Ishikawa (cell line): ENCODE data around the gene PRKCE.

Experiments
- CEBPB ChIP-seq: IDR thresholded peaks from 2 replicates; pipeline ENCODE4 v1.6.1; 2012
- CREB1 ChIP-seq: IDR thresholded peaks from 2 replicates; pipeline ENCODE4 v1.6.1; 2012; ENCODE audit warnings: low read depth
- EGR1 ChIP-seq: IDR thresholded peaks from 2 replicates; pipeline ENCODE4 v1.6.1; 2012
- EP300 ChIP-seq: IDR thresholded peaks from 2 replicates; pipeline ENCODE4 v1.6.1; 2012; ENCODE audit warnings: borderline replicate concordance
- FOXM1 ChIP-seq: IDR thresholded peaks from 2 replicates; pipeline ENCODE4 v1.6.1; 2012; ENCODE audit warnings: low read depth, borderline replicate concordance
- NFIC ChIP-seq: IDR thresholded peaks from 2 replicates; pipeline ENCODE4 v1.6.1; 2012
- RAD21 ChIP-seq: IDR thresholded peaks from 2 replicates; pipeline ENCODE4 v1.6.1; 2012; ENCODE audit warnings: low read depth
- TAF1 ChIP-seq: IDR thresholded peaks from 2 replicates; pipeline ENCODE4 v1.6.1; 2012; ENCODE audit warnings: low read depth, mild to moderate bottlenecking
- TCF12 ChIP-seq: IDR thresholded peaks from 2 replicates; pipeline ENCODE4 v1.6.1; 2012; ENCODE audit warnings: low read depth
- TEAD4 ChIP-seq: IDR thresholded peaks from 2 replicates; pipeline ENCODE4 v1.6.1; 2012
- USF1 ChIP-seq: IDR thresholded peaks from 2 replicates; pipeline ENCODE4 v1.6.1; 2012
- YY1 ChIP-seq: IDR thresholded peaks from 2 replicates; pipeline ENCODE4 v1.6.1; 2012; ENCODE audit warnings: low read depth
- ZBTB7A ChIP-seq: IDR thresholded peaks from 2 replicates; pipeline ENCODE4 v1.6.1; 2012; ENCODE audit warnings: low read depth
- TF ChIP-seq, protein P1 (sequence below): IDR thresholded peaks from 2 replicates; pipeline ENCODE4 v1.6.1; 2012; ENCODE audit warnings: low read depth, mild to moderate bottlenecking
- TF ChIP-seq, protein P2 (sequence below): IDR thresholded peaks from 2 replicates; pipeline ENCODE4 v1.6.1; 2012

PRKCE gene

GRCh38 chr2:46147626-46148368, 496.3 kb downstream of the PRKCE start:
- TF ChIP-seq USF1 (no peak), CEBPB (no peak), YY1 (no peak), CREB1 (no peak), RAD21 (no peak), ZBTB7A (no peak), TCF12 (no peak), TAF1 (no peak), FOXM1 (no peak)
- TF ChIP-seq, protein P1, sequence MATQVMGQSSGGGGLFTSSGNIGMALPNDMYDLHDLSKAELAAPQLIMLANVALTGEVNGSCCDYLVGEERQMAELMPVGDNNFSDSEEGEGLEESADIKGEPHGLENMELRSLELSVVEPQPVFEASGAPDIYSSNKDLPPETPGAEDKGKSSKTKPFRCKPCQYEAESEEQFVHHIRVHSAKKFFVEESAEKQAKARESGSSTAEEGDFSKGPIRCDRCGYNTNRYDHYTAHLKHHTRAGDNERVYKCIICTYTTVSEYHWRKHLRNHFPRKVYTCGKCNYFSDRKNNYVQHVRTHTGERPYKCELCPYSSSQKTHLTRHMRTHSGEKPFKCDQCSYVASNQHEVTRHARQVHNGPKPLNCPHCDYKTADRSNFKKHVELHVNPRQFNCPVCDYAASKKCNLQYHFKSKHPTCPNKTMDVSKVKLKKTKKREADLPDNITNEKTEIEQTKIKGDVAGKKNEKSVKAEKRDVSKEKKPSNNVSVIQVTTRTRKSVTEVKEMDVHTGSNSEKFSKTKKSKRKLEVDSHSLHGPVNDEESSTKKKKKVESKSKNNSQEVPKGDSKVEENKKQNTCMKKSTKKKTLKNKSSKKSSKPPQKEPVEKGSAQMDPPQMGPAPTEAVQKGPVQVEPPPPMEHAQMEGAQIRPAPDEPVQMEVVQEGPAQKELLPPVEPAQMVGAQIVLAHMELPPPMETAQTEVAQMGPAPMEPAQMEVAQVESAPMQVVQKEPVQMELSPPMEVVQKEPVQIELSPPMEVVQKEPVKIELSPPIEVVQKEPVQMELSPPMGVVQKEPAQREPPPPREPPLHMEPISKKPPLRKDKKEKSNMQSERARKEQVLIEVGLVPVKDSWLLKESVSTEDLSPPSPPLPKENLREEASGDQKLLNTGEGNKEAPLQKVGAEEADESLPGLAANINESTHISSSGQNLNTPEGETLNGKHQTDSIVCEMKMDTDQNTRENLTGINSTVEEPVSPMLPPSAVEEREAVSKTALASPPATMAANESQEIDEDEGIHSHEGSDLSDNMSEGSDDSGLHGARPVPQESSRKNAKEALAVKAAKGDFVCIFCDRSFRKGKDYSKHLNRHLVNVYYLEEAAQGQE: no peak

GRCh38 chr2:46148369-46148736, 496.9 kb downstream of the PRKCE start:
- TF ChIP-seq, protein P1: no peak
- TF ChIP-seq FOXM1 (no peak), TEAD4 (no peak), CEBPB (no peak), EGR1 (no peak), CREB1 (no peak), TCF12 (no peak), NFIC (no peak), TAF1 (no peak), RAD21 (no peak), ZBTB7A (no peak), YY1 (no peak), USF1 (no peak), EP300 (no peak)
- TF ChIP-seq, protein P2, sequence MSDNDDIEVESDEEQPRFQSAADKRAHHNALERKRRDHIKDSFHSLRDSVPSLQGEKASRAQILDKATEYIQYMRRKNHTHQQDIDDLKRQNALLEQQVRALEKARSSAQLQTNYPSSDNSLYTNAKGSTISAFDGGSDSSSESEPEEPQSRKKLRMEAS: no peak

DNA sequence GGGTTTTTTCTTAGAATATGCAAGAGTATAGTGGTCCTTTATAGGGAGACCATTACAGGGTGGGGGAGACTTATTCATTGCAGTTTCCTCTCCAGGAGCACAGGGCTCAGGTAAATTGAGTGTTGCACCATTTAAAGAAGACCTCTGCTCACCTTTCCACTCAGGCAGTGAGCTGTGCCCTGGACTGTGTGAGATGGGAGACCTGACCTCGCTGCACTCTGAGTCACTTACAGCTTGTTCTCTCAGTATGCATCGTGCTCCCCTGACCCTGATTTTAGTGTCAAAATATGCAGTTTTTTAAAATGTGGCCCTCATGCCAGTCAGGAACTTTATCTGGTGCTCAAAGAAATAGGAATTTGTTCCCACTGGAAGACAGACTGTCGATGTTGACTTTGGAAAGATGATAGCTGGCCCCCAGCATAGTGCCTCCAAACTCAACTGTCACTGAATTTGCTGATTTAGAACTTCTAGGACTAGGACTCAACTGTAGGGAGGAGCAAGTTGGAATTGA, 499.0 kb downstream of the PRKCE start:
- TF ChIP-seq, protein P2: no peak
- TF ChIP-seq TCF12 (no peak), CEBPB (no peak), EGR1 (no peak), USF1 (no peak), TEAD4 (no peak), FOXM1 (no peak), RAD21 (no peak), YY1 (no peak), NFIC (no peak), ZBTB7A (no peak)
- TF ChIP-seq, protein P1: no peak

DNA sequence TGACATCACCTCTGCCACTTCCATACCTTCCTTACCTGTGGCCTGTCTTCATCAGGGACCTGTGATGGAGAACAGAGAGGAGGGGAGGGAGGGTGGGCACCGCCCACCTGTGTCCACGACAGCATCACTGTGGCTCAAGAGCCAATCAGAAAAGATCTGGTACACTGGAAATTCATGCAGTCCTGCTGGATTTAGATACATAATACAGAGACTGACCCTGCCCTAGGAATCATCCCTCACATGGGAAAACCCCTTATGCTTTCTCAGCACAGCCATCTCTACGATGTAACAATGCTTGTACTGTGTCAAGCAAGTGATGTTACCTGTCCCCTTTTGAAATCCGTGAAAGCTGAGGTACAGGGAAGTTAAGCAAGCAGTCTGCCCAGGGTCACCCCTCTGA, 500.1 kb downstream of the PRKCE start:
- TF ChIP-seq TCF12 (no peak), NFIC (no peak), ZBTB7A (no peak), EGR1 (no peak), FOXM1 (no peak), RAD21 (no peak), TEAD4 (no peak), YY1 (no peak), CREB1 (no peak), EP300 (no peak), CEBPB (no peak), TAF1 (no peak), USF1 (no peak)
- TF ChIP-seq, protein P2: no peak
- TF ChIP-seq, protein P1: no peak
